ENCODE data around the gene REV3L. TPM values are rescaled to one million over a fixed set of nuclear protein-coding genes. Genes with fewer than 3 reads are reported as not detected.
A peak's percentile ranks its signal among the peaks of the same experiment; 100 is the strongest.

The REV3L gene
- total and polyA plus RNA-seq, 2 donors (not counting 1 experiment from before 2014, with no cell fraction given) = 42.9 to 127 TPM

DNA sequence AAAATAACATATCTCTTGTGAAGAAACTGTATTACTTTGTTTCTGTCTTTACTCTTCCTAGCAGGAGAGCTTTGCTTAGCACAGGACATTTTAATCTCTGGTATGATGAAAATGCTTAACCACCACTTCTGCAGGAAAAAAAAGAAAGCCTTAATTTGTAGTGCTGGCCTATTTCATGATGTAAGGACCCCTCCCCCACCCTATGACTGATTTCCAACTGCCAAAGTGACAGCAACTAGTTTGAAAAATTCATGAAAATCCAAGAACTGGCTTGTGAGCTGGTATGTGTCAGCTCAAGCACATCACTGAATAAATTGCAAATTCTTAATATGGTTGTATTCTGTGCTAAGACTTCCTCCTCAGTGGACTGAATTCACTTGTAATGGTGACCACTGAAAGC is 125.3 kb downstream of the REV3L start:
- H3K4me3 ChIP-seq (replicated peaks in 1 of 4; ENCODE audit: control extremely low read depth in 1 of 4, insufficient read depth in 1 of 4, low read depth in 3 of 4, low read length in 4 of 4) = no peak overlapping the region
- no peak overlapping the region for H2AFZ ChIP-seq (ENCODE audit: low read length)
- TF ChIP-seq, protein P1, sequence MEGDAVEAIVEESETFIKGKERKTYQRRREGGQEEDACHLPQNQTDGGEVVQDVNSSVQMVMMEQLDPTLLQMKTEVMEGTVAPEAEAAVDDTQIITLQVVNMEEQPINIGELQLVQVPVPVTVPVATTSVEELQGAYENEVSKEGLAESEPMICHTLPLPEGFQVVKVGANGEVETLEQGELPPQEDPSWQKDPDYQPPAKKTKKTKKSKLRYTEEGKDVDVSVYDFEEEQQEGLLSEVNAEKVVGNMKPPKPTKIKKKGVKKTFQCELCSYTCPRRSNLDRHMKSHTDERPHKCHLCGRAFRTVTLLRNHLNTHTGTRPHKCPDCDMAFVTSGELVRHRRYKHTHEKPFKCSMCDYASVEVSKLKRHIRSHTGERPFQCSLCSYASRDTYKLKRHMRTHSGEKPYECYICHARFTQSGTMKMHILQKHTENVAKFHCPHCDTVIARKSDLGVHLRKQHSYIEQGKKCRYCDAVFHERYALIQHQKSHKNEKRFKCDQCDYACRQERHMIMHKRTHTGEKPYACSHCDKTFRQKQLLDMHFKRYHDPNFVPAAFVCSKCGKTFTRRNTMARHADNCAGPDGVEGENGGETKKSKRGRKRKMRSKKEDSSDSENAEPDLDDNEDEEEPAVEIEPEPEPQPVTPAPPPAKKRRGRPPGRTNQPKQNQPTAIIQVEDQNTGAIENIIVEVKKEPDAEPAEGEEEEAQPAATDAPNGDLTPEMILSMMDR (conservative IDR thresholded peaks at IDR 0.05 in 1 of 2, IDR thresholded peaks at IDR 0.05 in 1 of 2; ENCODE audit: low read depth in 1 of 2, low read length in 2 of 2) = no peak
- TF ChIP-seq EZH2 (IDR thresholded peaks at IDR 0.05; ENCODE audit: low read length, missing control alignments) = no peak
- no peak overlapping the region for H3K4me2 ChIP-seq (ENCODE audit: extremely low read depth, insufficient read depth, low read length)
- H3K79me2 ChIP-seq (ENCODE audit: control insufficient read depth, insufficient read depth, low read length) = no peaks in the 10 kb centered on the region
- no peaks in the 10 kb centered on the region for H4K20me1 ChIP-seq (ENCODE audit: control insufficient read depth, extremely low read depth, insufficient read depth, low read length)
- H3K4me1 ChIP-seq (ENCODE audit: control insufficient read depth, extremely low read depth, insufficient read depth, low read length) = no peaks in the 10 kb centered on the region
- H3K9me3 ChIP-seq (ENCODE audit: control insufficient read depth, insufficient read depth, low read depth, low read length) = no peaks in the 10 kb centered on the region
- H3K27ac ChIP-seq (ENCODE audit: insufficient read depth, low read length) = no peak overlapping the region
- H3K27me3 ChIP-seq (ENCODE audit: control insufficient read depth, insufficient read depth, low read length) = no peaks in the 10 kb centered on the region
- DNase-seq (ENCODE audit: low read depth in 2 of 2) = peak in 1 of 2 donors; percentile 60
- peaks cover 4% of the 10 kb centered on the region for H3K36me3 ChIP-seq (ENCODE audit: control insufficient read depth, insufficient read depth, low read length)
- no peak overlapping the region for H3K9ac ChIP-seq (ENCODE audit: insufficient read depth, low read length)

DNA sequence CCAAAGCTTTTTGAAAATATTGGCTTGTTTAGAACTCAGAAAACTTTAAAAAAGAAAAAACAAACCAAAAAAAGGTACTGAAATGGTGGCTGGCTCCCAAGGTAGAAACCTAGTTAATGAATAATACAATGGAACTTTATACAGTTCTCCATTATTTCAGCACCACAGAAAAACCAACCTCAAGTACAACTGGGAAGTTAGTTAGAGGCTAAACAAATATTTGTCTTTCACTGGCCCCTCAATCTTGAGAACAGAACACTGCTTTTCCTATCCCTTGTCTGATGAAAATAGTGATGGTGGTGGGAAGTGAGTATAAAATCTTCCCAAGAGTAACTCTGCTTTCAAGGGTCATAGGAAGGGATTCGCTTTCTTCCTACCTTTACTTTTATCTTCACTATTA is 126.5 kb downstream of the REV3L start:
- Histone ChIP-seq H3K9me3 (ENCODE audit: control insufficient read depth, insufficient read depth, low read depth, low read length) (no peaks in the 10 kb centered on the region), H3K27me3 (ENCODE audit: control insufficient read depth, insufficient read depth, low read length) (no peaks in the 10 kb centered on the region), H3K36me3 (ENCODE audit: control insufficient read depth, insufficient read depth, low read length) (peaks cover 6% of the 10 kb centered on the region), H3K9ac (ENCODE audit: insufficient read depth, low read length) (no peak overlapping the region), H3K27ac (ENCODE audit: insufficient read depth, low read length) (no peak overlapping the region), H4K20me1 (ENCODE audit: control insufficient read depth, extremely low read depth, insufficient read depth, low read length) (no peaks in the 10 kb centered on the region), H3K4me1 (ENCODE audit: control insufficient read depth, extremely low read depth, insufficient read depth, low read length) (no peaks in the 10 kb centered on the region), H3K4me3 (replicated peaks in 1 of 4; ENCODE audit: control extremely low read depth in 1 of 4, insufficient read depth in 1 of 4, low read depth in 3 of 4, low read length in 4 of 4) (no peak overlapping the region), H3K4me2 (ENCODE audit: extremely low read depth, insufficient read depth, low read length) (no peak overlapping the region), H2AFZ (ENCODE audit: low read length) (no peak overlapping the region), H3K79me2 (ENCODE audit: control insufficient read depth, insufficient read depth, low read length) (no peaks in the 10 kb centered on the region)
- no peak for DNase-seq (ENCODE audit: low read depth in 2 of 2)
- TF ChIP-seq EZH2 (IDR thresholded peaks at IDR 0.05; ENCODE audit: low read length, missing control alignments) = no peak

DNA sequence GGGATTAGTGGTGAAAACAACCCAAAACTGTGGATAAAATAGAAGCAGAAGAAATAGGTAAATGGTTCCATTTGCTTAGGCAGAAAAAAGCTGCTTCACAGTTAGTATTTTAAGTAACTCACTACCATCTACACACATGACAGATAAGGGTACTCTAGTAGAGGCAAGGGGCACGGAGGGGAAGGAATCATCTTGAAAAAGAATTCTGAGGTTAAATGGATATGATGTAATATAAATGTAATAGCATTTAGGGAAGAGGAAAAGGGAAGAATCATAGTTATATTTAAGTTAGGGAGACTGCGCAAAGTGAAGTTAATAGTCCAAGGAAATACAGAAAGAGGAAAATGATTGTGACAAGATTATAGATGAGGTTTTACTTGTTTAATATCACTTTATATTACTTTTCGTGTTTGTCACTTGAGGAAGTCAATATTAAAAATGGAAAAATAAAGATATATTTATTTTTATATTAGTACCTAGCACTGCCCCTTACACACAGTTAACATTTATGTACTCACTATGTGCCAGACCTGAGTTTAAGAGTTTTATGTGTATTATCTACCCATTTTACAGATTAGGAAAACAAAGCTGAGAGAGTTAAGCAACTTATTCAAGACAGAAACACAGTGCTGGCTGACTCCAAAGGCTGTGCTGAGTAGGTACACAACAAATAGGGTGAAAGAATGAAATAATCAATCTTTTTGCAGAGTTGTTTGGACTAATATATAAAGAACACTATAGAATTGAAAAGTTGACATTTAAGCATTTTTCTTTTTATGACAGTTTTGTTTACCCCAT is 128.1 kb downstream of the REV3L start:
- H3K9me3 ChIP-seq (ENCODE audit: control insufficient read depth, insufficient read depth, low read depth, low read length) = no peaks in the 10 kb centered on the region
- DNase-seq (ENCODE audit: low read depth in 2 of 2) = peak in 1 of 2 donors; percentile 3
- H3K9ac ChIP-seq (ENCODE audit: insufficient read depth, low read length) = no peak overlapping the region
- no peaks in the 10 kb centered on the region for H4K20me1 ChIP-seq (ENCODE audit: control insufficient read depth, extremely low read depth, insufficient read depth, low read length)
- no peaks in the 10 kb centered on the region for H3K4me1 ChIP-seq (ENCODE audit: control insufficient read depth, extremely low read depth, insufficient read depth, low read length)
- H3K27me3 ChIP-seq (ENCODE audit: control insufficient read depth, insufficient read depth, low read length) = no peaks in the 10 kb centered on the region
- no peak overlapping the region for H2AFZ ChIP-seq (ENCODE audit: low read length)
- H3K79me2 ChIP-seq (ENCODE audit: control insufficient read depth, insufficient read depth, low read length) = no peaks in the 10 kb centered on the region
- H3K4me2 ChIP-seq (ENCODE audit: extremely low read depth, insufficient read depth, low read length) = no peak overlapping the region
- peaks cover 5% of the 10 kb centered on the region for H3K36me3 ChIP-seq (ENCODE audit: control insufficient read depth, insufficient read depth, low read length)
- no peak overlapping the region for H3K27ac ChIP-seq (ENCODE audit: insufficient read depth, low read length)
- no peak for TF ChIP-seq EZH2 (IDR thresholded peaks at IDR 0.05; ENCODE audit: low read length, missing control alignments)
- TF ChIP-seq, protein P1 (conservative IDR thresholded peaks at IDR 0.05 in 1 of 2, IDR thresholded peaks at IDR 0.05 in 1 of 2; ENCODE audit: low read depth in 1 of 2, low read length in 2 of 2) = no peak
- no peak overlapping the region for H3K4me3 ChIP-seq (replicated peaks in 1 of 4; ENCODE audit: control extremely low read depth in 1 of 4, insufficient read depth in 1 of 4, low read depth in 3 of 4, low read length in 4 of 4)

Data from fibroblast of lung (primary cell).